Karpas-422 (cell line): ENCODE results near the gene USP7. TPM values are rescaled to one million over a fixed set of nuclear protein-coding genes. Genes with fewer than 3 reads are reported as not detected.

Experiments used
- DNase-seq: peaks from one replicate; pipeline ENCODE4 v3.0.0-alpha.2; 2015
- H2AFZ ChIP-seq: fragments of 200-600 bp; sonication (generic); 2 replicates; pipeline ENCODE4 v1.6.1; 2014; ENCODE audit warnings: antibody characterized with exemption, low read length, mixed read lengths
- H3K27ac ChIP-seq: fragments of 200-600 bp; sonication (generic); 2 replicates; pipeline ENCODE4 v1.5.1; 2014; ENCODE audit warnings: mild to moderate bottlenecking, low read length, moderate library complexity
- H3K27me3 ChIP-seq: fragments of 200-600 bp; sonication (generic); 2 replicates; pipeline ENCODE4 v1.6.1; 2014; ENCODE audit warnings: low read length, mixed read lengths
- H3K36me3 ChIP-seq: fragments of 200-600 bp; sonication (generic); 2 replicates; pipeline ENCODE4 v1.6.1; 2014; ENCODE audit warnings: low read length, mixed read lengths; ENCODE audit not compliant: insufficient read depth
- H3K4me1 ChIP-seq: fragments of 200-600 bp; sonication (generic); 2 replicates; pipeline ENCODE4 v1.6.1; 2014; ENCODE audit warnings: mild to moderate bottlenecking, low read length, mixed read lengths
- H3K4me2 ChIP-seq: fragments of 200-600 bp; sonication (generic); 2 replicates; pipeline ENCODE4 v1.6.1; 2014; ENCODE audit warnings: low read length, low read depth, mild to moderate bottlenecking; ENCODE audit not compliant: poor library complexity, severe bottlenecking
- H3K4me3 ChIP-seq: fragments of 200-600 bp; sonication (generic); 2 replicates; pipeline ENCODE4 v1.5.1; 2014; ENCODE audit warnings: mild to moderate bottlenecking, antibody characterized with exemption, low read length, mixed read lengths
- H3K79me2 ChIP-seq: fragments of 200-600 bp; sonication (generic); 2 replicates; pipeline ENCODE4 v1.6.1; 2014; ENCODE audit warnings: mild to moderate bottlenecking, low read length, mixed read lengths
- H3K9ac ChIP-seq: fragments of 200-600 bp; sonication (generic); 2 replicates; pipeline ENCODE4 v1.6.0; 2014; ENCODE audit warnings: low read length
- H3K9me2 ChIP-seq: fragments of 200-600 bp; sonication (generic), shearing (Covaris generic); replicated peaks from 2 replicates; pipeline ENCODE4 v1.6.0; 2014; ENCODE audit warnings: mild to moderate bottlenecking, low read length, moderate library complexity; ENCODE audit not compliant: insufficient read depth
- H3K9me3 ChIP-seq: fragments of 300-700, 200-600 bp; sonication (generic); 2 replicates; pipeline ENCODE4 v1.6.1; 2014; ENCODE audit warnings: low read length, mixed read lengths
- H4K20me1 ChIP-seq: fragments of 200-600 bp; sonication (generic); 2 replicates; pipeline ENCODE4 v1.6.1; 2014; ENCODE audit warnings: mild to moderate bottlenecking, antibody characterized with exemption, low read length, low read depth; ENCODE audit not compliant: insufficient read depth
- total RNA-seq: library from RNA; depleted of rRNA; stranded (reverse); fragments of >200 nt; shearing (Covaris generic); gene quantifications from 2 replicates; pipeline ENCODE4 v1.2.3, GENCODE V29; 2014; ENCODE audit warnings: low replicate concordance

The USP7 gene
- total RNA-seq, 1 experiment from 2014 or later: 42.5 TPM

GRCh38 chr16:8916541-8917225 lies 47.0 kb downstream of the USP7 start:
- peaks cover 15% of the 10 kb centered on the region; the same call in 1 of the 2 replicates for H3K79me2 ChIP-seq
- H3K4me3 ChIP-seq: no peak overlapping the region
- H3K9ac ChIP-seq: no peak overlapping the region
- peak overlapping the region; percentile 38 for H3K4me2 ChIP-seq
- DNase-seq: peak; percentile 78
- peak overlapping the region; percentile 51 for H3K27ac ChIP-seq
- no peaks in the 10 kb centered on the region for H3K9me2 ChIP-seq
- H3K4me1 ChIP-seq: peaks cover 19% of the 10 kb centered on the region
- H3K9me3 ChIP-seq: no peaks in the 10 kb centered on the region
- H2AFZ ChIP-seq: no peak overlapping the region
- no peaks in the 10 kb centered on the region for H3K27me3 ChIP-seq
- peaks cover 25% of the 10 kb centered on the region; the same call in 1 of the 2 replicates for H3K36me3 ChIP-seq
- peaks cover 11% of the 10 kb centered on the region; the same call in 1 of the 2 replicates for H4K20me1 ChIP-seq

- Histone ChIP-seq H2AFZ (no peak overlapping the region), H3K27ac (peak overlapping the region; percentile 51; the same call in 1 of the 2 replicates), H3K79me2 (peaks cover 20% of the 10 kb centered on the region), H3K4me3 (no peak overlapping the region), H3K36me3 (peaks cover 29% of the 10 kb centered on the region; the same call in 1 of the 2 replicates), H4K20me1 (peaks cover 14% of the 10 kb centered on the region; the same call in 1 of the 2 replicates), H3K4me2 (no peak overlapping the region), H3K9me3 (no peaks in the 10 kb centered on the region), H3K9ac (no peak overlapping the region), H3K27me3 (no peaks in the 10 kb centered on the region), H3K9me2 (no peaks in the 10 kb centered on the region), H3K4me1 (peaks cover 19% of the 10 kb centered on the region)
- DNase-seq: no peak
Observed at GRCh38 chr16:8915722-8916301, 47.9 kb downstream of the USP7 start.

GRCh38 chr16:8914098-8914497 lies 49.6 kb downstream of the USP7 start:
- Histone ChIP-seq H3K9ac (no peak overlapping the region), H3K79me2 (peaks cover 25% of the 10 kb centered on the region), H3K4me3 (no peak overlapping the region), H3K4me1 (peaks cover 23% of the 10 kb centered on the region), H3K36me3 (peaks cover 31% of the 10 kb centered on the region; the same call in 1 of the 2 replicates), H3K4me2 (no peak overlapping the region), H3K9me2 (no peaks in the 10 kb centered on the region), H3K27me3 (no peaks in the 10 kb centered on the region), H3K27ac (no peak overlapping the region), H2AFZ (no peak overlapping the region), H4K20me1 (peaks cover 16% of the 10 kb centered on the region; the same call in 1 of the 2 replicates), H3K9me3 (no peaks in the 10 kb centered on the region)
- DNase-seq: no peak

GRCh38 chr16:8912793-8913192 lies 50.9 kb downstream of the USP7 start:
- no peak overlapping the region for H2AFZ ChIP-seq
- H3K9ac ChIP-seq: no peak overlapping the region
- H4K20me1 ChIP-seq: peaks cover 18% of the 10 kb centered on the region; the same call in 1 of the 2 replicates
- H3K79me2 ChIP-seq: peaks cover 25% of the 10 kb centered on the region
- no peak overlapping the region for H3K27ac ChIP-seq
- no peak overlapping the region for H3K4me3 ChIP-seq
- no peak overlapping the region for H3K4me2 ChIP-seq
- DNase-seq: no peak
- no peaks in the 10 kb centered on the region for H3K9me3 ChIP-seq
- H3K27me3 ChIP-seq: no peaks in the 10 kb centered on the region
- peaks cover 30% of the 10 kb centered on the region for H3K4me1 ChIP-seq
- no peaks in the 10 kb centered on the region for H3K9me2 ChIP-seq
- H3K36me3 ChIP-seq: peaks cover 31% of the 10 kb centered on the region; the same call in 1 of the 2 replicates

GRCh38 chr16:8910811-8911210 lies 52.9 kb downstream of the USP7 start:
- H2AFZ ChIP-seq: no peak overlapping the region
- no peak overlapping the region for H3K27ac ChIP-seq
- H3K9ac ChIP-seq: no peak overlapping the region
- peaks cover 25% of the 10 kb centered on the region; the same call in 1 of the 2 replicates for H4K20me1 ChIP-seq
- peaks cover 11% of the 10 kb centered on the region for H3K4me1 ChIP-seq
- no peaks in the 10 kb centered on the region for H3K9me3 ChIP-seq
- DNase-seq: no peak
- H3K4me3 ChIP-seq: no peak overlapping the region
- H3K4me2 ChIP-seq: no peak overlapping the region
- no peaks in the 10 kb centered on the region for H3K27me3 ChIP-seq
- H3K79me2 ChIP-seq: peaks cover 20% of the 10 kb centered on the region
- H3K36me3 ChIP-seq: peaks cover 28% of the 10 kb centered on the region; the same call in 1 of the 2 replicates
- H3K9me2 ChIP-seq: no peaks in the 10 kb centered on the region

- DNase-seq: no peak
- H3K79me2 ChIP-seq: peaks cover 10% of the 10 kb centered on the region; the same call in 1 of the 2 replicates
- no peak overlapping the region for H3K9ac ChIP-seq
- no peaks in the 10 kb centered on the region for H3K27me3 ChIP-seq
- no peaks in the 10 kb centered on the region for H3K9me3 ChIP-seq
- peaks cover 26% of the 10 kb centered on the region; the same call in 1 of the 2 replicates for H3K36me3 ChIP-seq
- peaks cover 10% of the 10 kb centered on the region for H3K4me1 ChIP-seq
- H3K9me2 ChIP-seq: no peaks in the 10 kb centered on the region
- no peak overlapping the region for H3K4me2 ChIP-seq
- H3K4me3 ChIP-seq: no peak overlapping the region
- H2AFZ ChIP-seq: no peak overlapping the region
- no peak overlapping the region for H3K27ac ChIP-seq
- peaks cover 18% of the 10 kb centered on the region; the same call in 1 of the 2 replicates for H4K20me1 ChIP-seq
Observed at GRCh38 chr16:8908810-8909468, 54.8 kb downstream of the USP7 start.

- no peaks in the 10 kb centered on the region for H3K9me2 ChIP-seq
- H3K27ac ChIP-seq: no peak overlapping the region
- H2AFZ ChIP-seq: no peak overlapping the region
- no peaks in the 10 kb centered on the region for H3K27me3 ChIP-seq
- no peak overlapping the region for H3K4me2 ChIP-seq
- H4K20me1 ChIP-seq: peaks cover 18% of the 10 kb centered on the region; the same call in 1 of the 2 replicates
- peaks cover 28% of the 10 kb centered on the region; the same call in 1 of the 2 replicates for H3K36me3 ChIP-seq
- no peaks in the 10 kb centered on the region for H3K9me3 ChIP-seq
- no peak overlapping the region for H3K9ac ChIP-seq
- H3K4me1 ChIP-seq: peaks cover 10% of the 10 kb centered on the region
- H3K79me2 ChIP-seq: peaks cover 10% of the 10 kb centered on the region; the same call in 1 of the 2 replicates
- no peak for DNase-seq
- no peak overlapping the region for H3K4me3 ChIP-seq
Observed at GRCh38 chr16:8907096-8907495, 56.6 kb downstream of the USP7 start.
